Measurements from ENCODE around the gene SRP54. TPM values are rescaled to one million over a fixed set of nuclear protein-coding genes. Genes with fewer than 3 reads are reported as not detected.

The SRP54 gene
- total and polyA plus RNA-seq, 8 donors = 20.9 to 42.2 (median 33.9) TPM

- H3K27me3 ChIP-seq = no peaks in the 10 kb centered on the region
- ATAC-seq (peak; percentile 2 to 35 (median 20)), FAIRE-seq (no peak), DNase-seq (peak in 2 of 6 donors; percentile 6 to 24)
- intact Hi-C loops (cut with DNase I) = no loop called here
- peaks cover 0 to 23% (median 22%) of the 10 kb centered on the region in 3 donors for H3K4me1 ChIP-seq
- WGBS, 2 donors = 0% methylated on average over 17 of the region's 17 CpGs
- H3K36me3 ChIP-seq = no peaks in the 10 kb centered on the region
- TF ChIP-seq CTCF (IDR thresholded peaks at IDR 0.05) = peak in 1 of 4 donors; percentile 13
- peak overlapping the region; percentile 70 to 85 (median 74) for H3K4me3 ChIP-seq
- peak overlapping the region; percentile 95 to 100 (median 96) for H3K27ac ChIP-seq
- no peaks in the 10 kb centered on the region for H3K9me3 ChIP-seq
These were observed 910 bp upstream of the SRP54 start for GRCh38 chr14:34981743-34982420.

DNA sequence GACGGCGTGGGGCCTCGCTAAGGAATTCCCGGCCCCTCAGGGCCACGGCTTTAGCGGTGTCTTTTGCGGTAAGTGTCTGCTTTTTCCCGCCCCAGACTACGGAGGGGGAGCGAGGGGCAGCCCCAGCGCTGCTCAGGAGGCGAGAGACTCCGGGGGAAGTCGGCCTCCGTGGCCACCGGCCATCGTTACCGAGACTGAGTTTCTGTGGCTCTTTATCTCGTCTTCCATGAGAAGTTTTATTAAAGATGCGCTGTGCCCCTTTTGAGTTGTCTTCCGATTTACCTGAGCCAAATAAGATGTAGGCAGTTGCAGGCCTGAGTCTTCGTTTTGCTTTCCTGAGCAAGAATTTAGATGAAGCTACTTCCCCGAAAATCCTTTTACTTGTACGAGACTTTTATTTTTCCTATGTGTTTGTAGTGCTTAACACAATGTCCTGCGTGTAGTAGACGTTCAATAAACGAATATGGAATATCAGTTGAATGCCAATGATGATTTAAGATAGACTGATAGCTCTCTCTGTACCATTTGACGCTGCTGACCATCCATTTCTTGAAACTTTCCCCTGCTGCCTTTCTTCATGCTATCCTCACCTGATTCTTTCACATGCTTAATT lies 462 bp downstream of the SRP54 start:
- WGBS, 2 donors = 0% methylated on average over 26 to 28 of the region's 28 CpGs
- Histone ChIP-seq H3K9me3 (no peaks in the 10 kb centered on the region), H3K27ac (peak overlapping the region; percentile 95 to 100 (median 96)), H3K4me1 (peaks cover 0 to 27% (median 22%) of the 10 kb centered on the region in 3 donors), H3K36me3 (no peaks in the 10 kb centered on the region), H3K27me3 (no peaks in the 10 kb centered on the region), H3K4me3 (peak overlapping the region; percentile 70 to 85 (median 74))
- peak; percentile 28 to 44 (median 35) for ATAC-seq
- FAIRE-seq = no peak
- intact Hi-C loops (cut with DNase I) = no loop called here
- no peak for TF ChIP-seq CTCF (IDR thresholded peaks at IDR 0.05)
- DNase-seq = no peak

GRCh38 chr14:34983786-34984185 lies 994 bp downstream of the SRP54 start:
- ATAC-seq = no peak
- no peaks in the 10 kb centered on the region for H3K9me3 ChIP-seq
- intact Hi-C loops (cut with DNase I) = no loop called here
- no peaks in the 10 kb centered on the region for H3K27me3 ChIP-seq
- no peaks in the 10 kb centered on the region for H3K36me3 ChIP-seq
- TF ChIP-seq CTCF (IDR thresholded peaks at IDR 0.05) = no peak
- WGBS, 2 donors = 9 to 13% methylated on average over 3 of the region's 3 CpGs
- peaks cover 2 to 27% (median 22%) of the 10 kb centered on the region in 3 donors for H3K4me1 ChIP-seq
- peak overlapping the region in 3 of 4 donors; percentile 95 to 100 (median 97) for H3K27ac ChIP-seq
- no peak for FAIRE-seq
- H3K4me3 ChIP-seq = peak overlapping the region; percentile 70 to 85 (median 74)
- no peak for DNase-seq

GRCh38 chr14:34985740-34986139 lies 2.9 kb downstream of the SRP54 start:
- H3K27ac ChIP-seq = no peak overlapping the region
- DNase-seq (no peak), FAIRE-seq (no peak), ATAC-seq (no peak)
- peak overlapping the region in 1 of 4 donors; percentile 75 for H3K4me3 ChIP-seq
- TF ChIP-seq CTCF (IDR thresholded peaks at IDR 0.05) = no peak
- WGBS, 2 donors = 58 to 68% methylated on average over 3 of the region's 3 CpGs
- no peaks in the 10 kb centered on the region for H3K27me3 ChIP-seq
- H3K36me3 ChIP-seq = no peaks in the 10 kb centered on the region
- intact Hi-C loops (cut with DNase I) = no loop called here
- peaks cover 4 to 37% (median 23%) of the 10 kb centered on the region in 3 donors for H3K4me1 ChIP-seq
- H3K9me3 ChIP-seq = no peaks in the 10 kb centered on the region

DNA sequence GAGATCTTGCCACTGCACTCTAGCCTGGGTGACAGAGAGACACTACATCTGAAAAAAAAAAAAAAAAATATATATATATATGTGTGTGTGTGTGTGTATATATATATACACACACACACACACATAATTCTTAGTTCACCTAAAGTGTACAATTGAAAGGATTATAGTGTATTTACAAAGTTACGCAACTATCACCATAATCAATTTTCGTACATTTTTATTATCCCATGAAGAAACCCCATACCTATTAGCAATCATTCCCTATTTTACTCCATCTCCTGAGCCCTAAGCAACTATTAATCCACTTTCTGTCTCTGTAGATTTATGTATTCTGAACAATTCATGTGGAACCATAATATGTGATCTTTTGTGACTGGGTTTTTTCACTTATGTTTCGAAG lies 4.4 kb downstream of the SRP54 start:
- H3K36me3 ChIP-seq = no peaks in the 10 kb centered on the region
- no peaks in the 10 kb centered on the region for H3K9me3 ChIP-seq
- H3K4me1 ChIP-seq = peaks cover 4 to 37% (median 22%) of the 10 kb centered on the region in 3 donors
- no peak for DNase-seq
- FAIRE-seq = no peak
- H3K4me3 ChIP-seq = no peak overlapping the region
- ATAC-seq = no peak
- no peak overlapping the region for H3K27ac ChIP-seq
- H3K27me3 ChIP-seq = no peaks in the 10 kb centered on the region
- TF ChIP-seq CTCF (IDR thresholded peaks at IDR 0.05) = no peak
- intact Hi-C loops (cut with DNase I) = no loop called here
- WGBS, 2 donors = 53 to 71% methylated on average over 3 of the region's 3 CpGs

Data from pancreas (tissue), 10 donors.